Pancreas (tissue), 10 donors: ENCODE measurements around the gene C1QL1. TPM values are rescaled to one million over a fixed set of nuclear protein-coding genes. Genes with fewer than 3 reads are reported as not detected.

Source experiments
- ATAC-seq, 4 donors: fragments of 200-7000 bp; cut with Tn5 transposase; one replicate each; pipeline versions ENCODE4 v1.8.0 to v1.9.1; 2020; ENCODE audit warnings: mild to moderate bottlenecking in 4 of 4, moderate library complexity in 4 of 4
- DNase-seq, 6 donors: peaks; one replicate each; pipeline ENCODE4 v3.0.0-alpha.2; 2020
- FAIRE-seq: peaks from 2 replicates; lab custom pipeline; 2012; peaks lifted over from hg19 to GRCh38; lab: Jason Lieb, UNC
- H3K27ac ChIP-seq, 4 donors: fragments of 200-600 bp; sonication (generic); 1 replicate in 3 of 4; 2 replicates in 1 of 4; pipeline versions ENCODE4 v1.5.0 to v1.8.0; 2020
- H3K27me3 ChIP-seq, 4 donors: fragments of 200-600 bp; one replicate each; pipeline ENCODE4 v1.8.0; 2021
- H3K36me3 ChIP-seq, 3 donors: fragments of 200-600 bp; sonication (generic) in 1 of 3; one replicate each; pipeline versions ENCODE4 v1.5.0 to v1.8.0; 2020 to 2021
- H3K4me1 ChIP-seq, 3 donors: fragments of 200-600 bp; one replicate each; pipeline ENCODE4 v1.8.0; 2021
- H3K4me3 ChIP-seq, 4 donors: fragments of 200-600 bp; sonication (generic) in 2 of 4; one replicate each; pipeline versions ENCODE4 v1.5.0 to v1.8.0; 2020 to 2021
- H3K9me3 ChIP-seq, 4 donors: fragments of 200-600 bp; one replicate each; pipeline ENCODE4 v1.8.0; 2021
- WGBS, 2 donors: extraction: QIAGEN DNeasy Blood & Tissue Kit; methylation state at CpG; one replicate each; pipeline ENCODE4 v1.1.7; 2013; 5-methylcytosine and 5-hydroxymethylcytosine counted together
- intact Hi-C, 3 donors: fragments of 100-400 bp; cut with DNase I; formaldehyde crosslinking; loops; one replicate each; pipeline versions ENCODE4 v1.11.1 to v1.14.2; 2022
- polyA plus RNA-seq, 2 donors: library from polyadenylated mRNA; stranded (reverse); fragments of 200-250 nt; gene quantifications; one replicate each; pipeline ENCODE4 v1.2.3, GENCODE V29; 2013
- total RNA-seq, 6 donors: library from RNA; stranded (reverse); fragmentation: NEBNext Ultra II Directional in 4 of 6; extraction: Animal tissue kit (Norgen Biotek cat#: 25700) in 4 of 6; gene quantifications; one replicate each; pipeline versions ENCODE4 v1.2.1 to v1.2.4, GENCODE V29; 2021 to 2023
- TF ChIP-seq, protein P1 (sequence below), 4 donors: fragments of 200-600 bp; sonication (generic) in 3 of 4; IDR thresholded peaks; one replicate each; pipeline versions ENCODE4 v1.5.0 to v1.8.0; 2021; ENCODE audit warnings: antibody characterized with exemption in 4 of 4
- donor health status: healthy with polysubstance abuse.
- donor health status: DM: no; HTN: no; CAD: no; lungs with moderate emphysema.
- donor health status: DM: no; HTN: no; CAD: no.
- donor health status: control.
- donor health status: control.
- donor health status: Bipolar disorder and iron deficiency.
- donor health status: DM: yes; HTN: yes; CAD: no.
- donor health status: DM: no; HTN: no; CAD: no.
- donor health status: DM: no; HTN: no; CAD: no.
- donor health status: DM: yes; HTN: yes; CAD: no.

C1QL1 gene
- total and polyA plus RNA-seq, 8 donors, result 0.92 to 29.3 (median 3.5) TPM

DNA sequence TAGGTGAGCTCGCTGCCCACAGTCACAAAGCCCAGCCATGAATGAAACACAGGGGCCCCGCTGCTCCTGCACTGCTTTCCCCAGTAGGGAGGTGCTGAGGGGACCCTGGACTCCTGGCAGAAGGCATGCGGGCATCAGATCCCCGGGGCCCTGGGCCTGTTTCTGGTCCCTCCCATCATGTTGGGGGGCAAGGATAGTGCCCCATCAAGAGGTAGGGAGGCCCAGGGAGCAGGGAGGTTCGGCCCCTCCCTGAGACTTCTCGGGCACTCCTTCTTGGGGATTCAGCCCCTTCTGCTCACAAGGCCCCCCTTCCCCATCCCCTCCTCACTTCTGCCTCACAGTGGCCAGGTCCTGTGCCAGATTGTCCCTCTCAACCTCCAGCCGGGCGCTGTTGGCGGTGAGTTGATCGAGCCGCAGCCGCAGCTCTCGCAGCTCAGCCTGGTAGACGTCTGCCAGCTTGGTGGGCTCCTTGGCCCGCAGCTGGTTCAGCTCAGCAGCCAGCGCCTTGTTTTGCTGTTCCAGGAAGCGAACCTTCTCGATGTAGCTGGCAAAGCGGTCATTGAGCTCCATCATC is 53.3 kb downstream of the C1QL1 start:
- Histone ChIP-seq H3K4me3 (no peak overlapping the region), H3K27ac (peak overlapping the region in 1 of 4 donors; percentile 81), H3K4me1 (peaks cover 0 to 4% (median 0%) of the 10 kb centered on the region in 3 donors), H3K9me3 (no peaks in the 10 kb centered on the region), H3K27me3 (no peaks in the 10 kb centered on the region), H3K36me3 (no peaks in the 10 kb centered on the region)
- WGBS, 2 donors, result 75 to 83% methylated on average over 18 to 19 of the region's 19 CpGs
- ATAC-seq (no peak), DNase-seq (peak in 1 of 6 donors; percentile 54), FAIRE-seq (no peak)
- intact Hi-C loops, result loop anchor here in 1 of 3 donors (10.0 kb wide), 1 partner anchor 180 kb away; no protein-coding TSS in a partner anchor
- TF ChIP-seq, protein P1, sequence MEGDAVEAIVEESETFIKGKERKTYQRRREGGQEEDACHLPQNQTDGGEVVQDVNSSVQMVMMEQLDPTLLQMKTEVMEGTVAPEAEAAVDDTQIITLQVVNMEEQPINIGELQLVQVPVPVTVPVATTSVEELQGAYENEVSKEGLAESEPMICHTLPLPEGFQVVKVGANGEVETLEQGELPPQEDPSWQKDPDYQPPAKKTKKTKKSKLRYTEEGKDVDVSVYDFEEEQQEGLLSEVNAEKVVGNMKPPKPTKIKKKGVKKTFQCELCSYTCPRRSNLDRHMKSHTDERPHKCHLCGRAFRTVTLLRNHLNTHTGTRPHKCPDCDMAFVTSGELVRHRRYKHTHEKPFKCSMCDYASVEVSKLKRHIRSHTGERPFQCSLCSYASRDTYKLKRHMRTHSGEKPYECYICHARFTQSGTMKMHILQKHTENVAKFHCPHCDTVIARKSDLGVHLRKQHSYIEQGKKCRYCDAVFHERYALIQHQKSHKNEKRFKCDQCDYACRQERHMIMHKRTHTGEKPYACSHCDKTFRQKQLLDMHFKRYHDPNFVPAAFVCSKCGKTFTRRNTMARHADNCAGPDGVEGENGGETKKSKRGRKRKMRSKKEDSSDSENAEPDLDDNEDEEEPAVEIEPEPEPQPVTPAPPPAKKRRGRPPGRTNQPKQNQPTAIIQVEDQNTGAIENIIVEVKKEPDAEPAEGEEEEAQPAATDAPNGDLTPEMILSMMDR (IDR thresholded peaks at IDR 0.05), result no peak

DNA sequence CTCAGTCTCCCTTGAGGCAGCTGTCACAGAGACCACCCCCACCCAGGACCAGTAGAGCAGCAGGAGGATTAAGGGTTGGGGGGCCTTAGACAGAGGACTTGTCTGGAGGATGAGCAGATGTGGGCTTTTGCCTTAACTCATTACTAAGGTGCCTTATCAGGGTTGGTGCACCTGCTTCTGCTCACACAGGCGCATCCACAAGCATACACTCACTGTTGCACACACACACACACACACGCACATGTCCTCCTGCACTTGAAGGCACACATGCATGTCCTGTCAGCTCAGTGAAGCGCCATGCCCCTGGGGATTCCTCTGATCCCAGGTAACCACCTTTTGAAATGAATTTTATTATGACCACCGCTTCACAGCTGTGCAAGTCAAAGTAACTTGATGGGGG is 54.0 kb downstream of the C1QL1 start:
- no peak for ATAC-seq
- Histone ChIP-seq H3K9me3 (no peaks in the 10 kb centered on the region), H3K4me1 (peaks cover 0 to 4% (median 0%) of the 10 kb centered on the region in 3 donors), H3K27me3 (no peaks in the 10 kb centered on the region), H3K36me3 (no peaks in the 10 kb centered on the region), H3K4me3 (no peak overlapping the region), H3K27ac (no peak overlapping the region)
- 68 to 74% methylated on average over 4 of the region's 4 CpGs for WGBS, 2 donors
- intact Hi-C loops, result loop anchor here in 1 of 3 donors (10.0 kb wide), 1 partner anchor 181 kb away; no protein-coding TSS in a partner anchor
- TF ChIP-seq, protein P1 (IDR thresholded peaks at IDR 0.05), result no peak
- no peak for FAIRE-seq
- DNase-seq, result no peak

DNA sequence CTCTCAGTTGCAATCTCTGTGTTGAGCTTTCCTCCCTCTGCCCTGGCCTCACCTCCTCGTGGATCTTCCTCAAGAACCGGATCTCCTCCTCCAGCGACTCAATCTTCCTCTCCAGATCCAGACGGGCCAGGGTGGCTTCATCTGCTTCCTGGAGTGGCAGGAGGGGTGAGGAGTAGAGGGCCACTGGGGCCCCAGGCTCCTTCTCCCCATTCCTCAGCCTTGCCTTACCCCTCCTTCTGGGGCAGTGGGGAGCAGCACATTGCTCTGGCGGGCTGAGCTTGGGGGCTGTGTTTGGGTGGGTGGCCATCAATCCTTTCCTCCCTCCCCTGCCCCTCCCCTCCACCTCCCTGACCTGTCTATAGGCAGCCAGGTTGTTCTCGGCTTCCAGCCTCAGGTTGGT is 54.4 kb downstream of the C1QL1 start:
- WGBS, 2 donors, result 47 to 73% methylated on average over 6 of the region's 6 CpGs
- intact Hi-C loops, result loop anchor here in 1 of 3 donors (10.0 kb wide), 1 partner anchor 181 kb away; no protein-coding TSS in a partner anchor

DNA sequence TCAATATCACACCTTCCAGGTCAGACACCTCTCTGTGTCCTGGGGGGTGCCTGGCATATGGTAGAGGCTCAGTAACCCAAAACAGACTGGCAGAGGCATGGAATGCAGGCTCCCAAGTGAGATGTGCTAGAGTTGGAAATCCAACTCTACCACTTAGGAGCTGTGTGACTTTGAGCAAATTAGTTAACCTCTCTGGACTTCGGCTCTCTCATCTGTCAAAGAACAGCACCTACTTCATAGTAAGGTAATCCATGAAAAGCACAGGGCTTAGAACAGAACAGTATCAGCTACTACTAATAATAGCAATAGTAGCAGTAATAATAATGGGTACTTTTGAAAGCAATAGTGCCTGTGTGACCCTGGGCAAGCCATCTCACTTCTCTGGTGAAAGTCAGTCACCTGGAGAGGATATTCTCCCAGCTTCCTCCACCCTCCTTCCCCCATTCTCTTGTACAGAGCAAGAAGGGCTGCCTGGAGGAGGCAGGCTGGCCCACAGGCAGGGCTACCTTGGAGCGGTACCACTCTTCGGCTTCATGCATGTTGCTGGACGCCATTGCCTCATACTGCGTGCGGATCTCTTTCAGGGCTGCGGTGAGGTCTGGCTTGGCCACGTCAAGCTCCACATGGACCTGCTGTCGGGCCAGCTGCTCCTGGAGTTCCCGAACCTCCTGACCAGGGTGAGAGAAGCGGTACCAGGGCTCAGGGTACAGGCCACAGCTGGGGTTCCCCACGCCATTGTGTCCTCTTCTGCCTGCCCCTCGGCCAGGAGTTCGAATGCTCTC is 55.1 kb downstream of the C1QL1 start:
- intact Hi-C loops, result loop anchor here in 1 of 3 donors (10.0 kb wide), 1 partner anchor 182 kb away; no protein-coding TSS in a partner anchor
- DNase-seq (no peak), ATAC-seq (no peak), FAIRE-seq (no peak)
- Histone ChIP-seq H3K27ac (no peak overlapping the region), H3K36me3 (no peaks in the 10 kb centered on the region), H3K27me3 (no peaks in the 10 kb centered on the region), H3K9me3 (no peaks in the 10 kb centered on the region), H3K4me3 (no peak overlapping the region), H3K4me1 (peaks cover 0 to 4% (median 0%) of the 10 kb centered on the region in 3 donors)
- WGBS, 2 donors, result 77 to 82% methylated on average over 14 of the region's 14 CpGs
- TF ChIP-seq, protein P1 (IDR thresholded peaks at IDR 0.05), result no peak

More for the DNA sequence above, 54.4 kb downstream of the C1QL1 start:
- peaks cover 0 to 4% (median 0%) of the 10 kb centered on the region in 3 donors for H3K4me1 ChIP-seq
- no peak overlapping the region for H3K27ac ChIP-seq
- TF ChIP-seq, protein P1 (IDR thresholded peaks at IDR 0.05), result no peak
- FAIRE-seq (no peak), DNase-seq (no peak), ATAC-seq (no peak)
- no peaks in the 10 kb centered on the region for H3K9me3 ChIP-seq
- H3K27me3 ChIP-seq, result no peaks in the 10 kb centered on the region
- no peaks in the 10 kb centered on the region for H3K36me3 ChIP-seq
- no peak overlapping the region for H3K4me3 ChIP-seq
